Endothelial cell (in vitro differentiated cells): ENCODE data around the gene PAN2. TPM values are rescaled to one million over a fixed set of nuclear protein-coding genes. Genes with fewer than 3 reads are reported as not detected.

Experiments used
- DNase-seq: peaks from one replicate; pipeline ENCODE4 v3.0.0; 2021; ENCODE audit warnings: low spot score
- H3K27ac Mint-ChIP-seq: one replicate; pipeline ENCODE4 v1.8.0; 2021; ENCODE audit warnings: mixed read lengths, inconsistent platforms; ENCODE audit not compliant: unreplicated experiment
- H3K27me3 Mint-ChIP-seq: one replicate; pipeline ENCODE4 v1.8.0; 2021; ENCODE audit warnings: mild to moderate bottlenecking, moderate library complexity, mixed read lengths, inconsistent platforms; ENCODE audit not compliant: unreplicated experiment
- H3K36me3 Mint-ChIP-seq: one replicate; pipeline ENCODE4 v1.8.0; 2021; ENCODE audit warnings: mild to moderate bottlenecking, low read depth, mixed read lengths, inconsistent platforms; ENCODE audit not compliant: unreplicated experiment
- H3K4me1 Mint-ChIP-seq: one replicate; pipeline ENCODE4 v1.8.0; 2021; ENCODE audit warnings: mild to moderate bottlenecking, mixed read lengths, inconsistent platforms; ENCODE audit not compliant: unreplicated experiment
- H3K4me3 Mint-ChIP-seq: one replicate; pipeline ENCODE4 v1.8.0; 2021; ENCODE audit warnings: mild to moderate bottlenecking, mixed read lengths, inconsistent platforms; ENCODE audit not compliant: unreplicated experiment
- H3K9me3 Mint-ChIP-seq: one replicate; pipeline ENCODE4 v1.8.0; 2021; ENCODE audit warnings: mixed read lengths, inconsistent platforms; ENCODE audit not compliant: unreplicated experiment
- total RNA-seq: library from RNA; stranded (reverse); fragmentation: NEBNext Ultra II Directional; extraction: Animal tissue kit (Norgen Biotek cat#: 25700); gene quantifications from one replicate; pipeline ENCODE4 v1.2.1, GENCODE V29; 2021; ENCODE audit not compliant: unreplicated experiment
- TF ChIP-seq, protein P1 (sequence below): fragments of 200-600 bp; sonication (generic); IDR thresholded peaks from one replicate; pipeline ENCODE4 v1.5.0; 2021; ENCODE audit warnings: antibody characterized with exemption; ENCODE audit not compliant: unreplicated experiment

Gene PAN2
- total RNA-seq, 1 donor from 2014 or later, result 55.7 TPM

- Mint-ChIP-seq H3K9me3 (no peaks in the 10 kb centered on the region), H3K4me3 (no peak overlapping the region), H3K27ac (no peak overlapping the region), H3K36me3 (peaks cover 18% of the 10 kb centered on the region), H3K27me3 (peaks cover 5% of the 10 kb centered on the region), H3K4me1 (peaks cover 18% of the 10 kb centered on the region)
- DNase-seq, result no peak
- TF ChIP-seq, protein P1, sequence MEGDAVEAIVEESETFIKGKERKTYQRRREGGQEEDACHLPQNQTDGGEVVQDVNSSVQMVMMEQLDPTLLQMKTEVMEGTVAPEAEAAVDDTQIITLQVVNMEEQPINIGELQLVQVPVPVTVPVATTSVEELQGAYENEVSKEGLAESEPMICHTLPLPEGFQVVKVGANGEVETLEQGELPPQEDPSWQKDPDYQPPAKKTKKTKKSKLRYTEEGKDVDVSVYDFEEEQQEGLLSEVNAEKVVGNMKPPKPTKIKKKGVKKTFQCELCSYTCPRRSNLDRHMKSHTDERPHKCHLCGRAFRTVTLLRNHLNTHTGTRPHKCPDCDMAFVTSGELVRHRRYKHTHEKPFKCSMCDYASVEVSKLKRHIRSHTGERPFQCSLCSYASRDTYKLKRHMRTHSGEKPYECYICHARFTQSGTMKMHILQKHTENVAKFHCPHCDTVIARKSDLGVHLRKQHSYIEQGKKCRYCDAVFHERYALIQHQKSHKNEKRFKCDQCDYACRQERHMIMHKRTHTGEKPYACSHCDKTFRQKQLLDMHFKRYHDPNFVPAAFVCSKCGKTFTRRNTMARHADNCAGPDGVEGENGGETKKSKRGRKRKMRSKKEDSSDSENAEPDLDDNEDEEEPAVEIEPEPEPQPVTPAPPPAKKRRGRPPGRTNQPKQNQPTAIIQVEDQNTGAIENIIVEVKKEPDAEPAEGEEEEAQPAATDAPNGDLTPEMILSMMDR, result no peak
Observed at GRCh38 chr12:56341616-56342015, 7.8 kb upstream of the PAN2 start.

- DNase-seq, result no peak
- no peak overlapping the region for H3K27ac Mint-ChIP-seq
- H3K27me3 Mint-ChIP-seq, result peaks cover 6% of the 10 kb centered on the region
- TF ChIP-seq, protein P1, result no peak
- no peak overlapping the region for H3K4me3 Mint-ChIP-seq
- H3K4me1 Mint-ChIP-seq, result peaks cover 21% of the 10 kb centered on the region
- no peaks in the 10 kb centered on the region for H3K9me3 Mint-ChIP-seq
- H3K36me3 Mint-ChIP-seq, result peaks cover 8% of the 10 kb centered on the region
Observed at GRCh38 chr12:56339158-56339422, 5.3 kb upstream of the PAN2 start.

DNA sequence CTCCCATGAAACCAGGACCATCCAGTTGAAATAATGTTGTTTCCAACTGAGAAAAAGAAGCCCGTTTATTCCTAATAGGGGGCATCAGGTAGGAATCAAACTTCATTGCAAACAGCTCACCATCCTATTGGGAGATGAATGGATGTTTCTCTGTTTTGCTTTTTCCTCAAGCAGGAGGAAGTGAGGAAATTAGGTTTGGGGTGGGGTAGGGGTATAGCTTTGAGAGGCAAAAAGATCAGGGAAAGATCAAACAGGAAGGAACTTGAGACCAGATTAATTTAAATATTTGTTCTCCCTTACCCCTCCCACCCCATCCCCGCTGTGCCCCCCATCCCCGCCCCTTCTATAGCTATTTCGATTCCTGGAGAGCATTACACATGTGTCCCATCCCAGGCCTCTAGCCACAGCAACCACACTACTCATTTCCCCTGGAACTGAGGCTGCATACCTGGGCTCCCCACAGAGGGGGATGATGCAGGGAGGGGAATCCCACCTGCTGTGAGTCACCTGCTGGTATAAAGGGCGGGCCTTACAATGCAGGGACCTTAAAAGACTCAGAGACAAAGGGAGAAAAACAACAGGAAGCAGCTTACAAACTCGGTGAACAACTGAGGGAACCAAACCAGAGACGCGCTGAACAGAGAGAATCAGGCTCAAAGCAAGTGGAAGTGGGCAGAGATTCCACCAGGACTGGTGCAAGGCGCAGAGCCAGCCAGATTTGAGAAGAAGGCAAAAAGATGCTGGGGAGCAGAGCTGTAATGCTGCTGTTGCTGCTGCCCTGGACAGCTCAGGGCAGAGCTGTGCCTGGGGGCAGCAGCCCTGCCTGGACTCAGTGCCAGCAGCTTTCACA, 4.7 kb upstream of the PAN2 start, which contains the start of gene IL23A:
Gene IL23A (plus strand): TSS at position 577 of the 850 bp plus-strand sequence. CDS start 161 bp downstream, at position 738.
- Mint-ChIP-seq H3K27me3 (peaks cover 9% of the 10 kb centered on the region), H3K9me3 (no peaks in the 10 kb centered on the region), H3K36me3 (peaks cover 8% of the 10 kb centered on the region), H3K27ac (peak within 1 kb of the TSS; percentile 65), H3K4me3 (peak within 1 kb of the TSS; percentile 52), H3K4me1 (peaks cover 23% of the 10 kb centered on the region)
- TF ChIP-seq, protein P1, result no peak
- no peak for DNase-seq

GRCh38 chr12:56337753-56338251, 4.0 kb upstream of the PAN2 start:
- TF ChIP-seq, protein P1, result no peak
- no peak overlapping the region for H3K4me3 Mint-ChIP-seq
- no peak for DNase-seq
- peaks cover 3% of the 10 kb centered on the region for H3K36me3 Mint-ChIP-seq
- H3K27me3 Mint-ChIP-seq, result peaks cover 12% of the 10 kb centered on the region
- H3K27ac Mint-ChIP-seq, result no peak overlapping the region
- H3K4me1 Mint-ChIP-seq, result peaks cover 30% of the 10 kb centered on the region
- H3K9me3 Mint-ChIP-seq, result no peaks in the 10 kb centered on the region
